ENCODE measurements around the gene SASH3. TPM values are rescaled to one million over a fixed set of nuclear protein-coding genes. Genes with fewer than 3 reads are reported as not detected.

Gene SASH3
- total RNA-seq, 1 donor from 2014 or later: not detected

DNA sequence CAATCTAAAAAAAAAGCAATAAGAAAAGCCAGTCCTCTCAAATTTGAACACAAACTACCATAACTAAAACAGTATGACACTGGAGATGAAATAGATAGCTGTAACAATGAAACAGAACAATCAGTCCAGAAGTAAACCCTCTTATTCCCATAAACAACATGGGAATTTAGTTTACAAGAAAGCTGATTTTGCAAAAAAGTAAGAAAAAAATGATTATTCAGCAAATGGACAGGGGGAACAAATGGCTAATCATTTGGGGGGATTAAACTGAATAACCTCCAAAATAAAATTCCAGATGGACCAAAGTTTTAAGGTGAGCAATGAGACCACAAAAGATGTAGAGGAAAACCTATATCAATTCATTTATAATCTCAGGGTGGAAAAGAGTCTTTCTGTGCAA, 16.1 kb upstream of the SASH3 start:
- TF ChIP-seq, protein P1, sequence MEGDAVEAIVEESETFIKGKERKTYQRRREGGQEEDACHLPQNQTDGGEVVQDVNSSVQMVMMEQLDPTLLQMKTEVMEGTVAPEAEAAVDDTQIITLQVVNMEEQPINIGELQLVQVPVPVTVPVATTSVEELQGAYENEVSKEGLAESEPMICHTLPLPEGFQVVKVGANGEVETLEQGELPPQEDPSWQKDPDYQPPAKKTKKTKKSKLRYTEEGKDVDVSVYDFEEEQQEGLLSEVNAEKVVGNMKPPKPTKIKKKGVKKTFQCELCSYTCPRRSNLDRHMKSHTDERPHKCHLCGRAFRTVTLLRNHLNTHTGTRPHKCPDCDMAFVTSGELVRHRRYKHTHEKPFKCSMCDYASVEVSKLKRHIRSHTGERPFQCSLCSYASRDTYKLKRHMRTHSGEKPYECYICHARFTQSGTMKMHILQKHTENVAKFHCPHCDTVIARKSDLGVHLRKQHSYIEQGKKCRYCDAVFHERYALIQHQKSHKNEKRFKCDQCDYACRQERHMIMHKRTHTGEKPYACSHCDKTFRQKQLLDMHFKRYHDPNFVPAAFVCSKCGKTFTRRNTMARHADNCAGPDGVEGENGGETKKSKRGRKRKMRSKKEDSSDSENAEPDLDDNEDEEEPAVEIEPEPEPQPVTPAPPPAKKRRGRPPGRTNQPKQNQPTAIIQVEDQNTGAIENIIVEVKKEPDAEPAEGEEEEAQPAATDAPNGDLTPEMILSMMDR (IDR thresholded peaks at IDR 0.05; ENCODE audit: unreplicated experiment): no peak
- no peaks in the 10 kb centered on the region for H3K27me3 Mint-ChIP-seq
- H3K4me1 Mint-ChIP-seq (ENCODE audit: low read depth): no peaks in the 10 kb centered on the region
- no peaks in the 10 kb centered on the region for H3K36me3 Mint-ChIP-seq (ENCODE audit: insufficient read depth)
- no peak overlapping the region for H3K27ac Mint-ChIP-seq
- no peaks in the 10 kb centered on the region for H3K9me3 Mint-ChIP-seq (ENCODE audit: low read depth)
- no peak for DNase-seq (ENCODE audit: low spot score, unreplicated experiment)
- no peak overlapping the region for H3K4me3 Mint-ChIP-seq (ENCODE audit: low read depth)

GRCh38 chrX:129768186-129768585, 11.6 kb upstream of the SASH3 start:
- no peak overlapping the region for H3K4me3 Mint-ChIP-seq (ENCODE audit: low read depth)
- no peaks in the 10 kb centered on the region for H3K36me3 Mint-ChIP-seq (ENCODE audit: insufficient read depth)
- TF ChIP-seq, protein P1 (IDR thresholded peaks at IDR 0.05; ENCODE audit: unreplicated experiment): no peak
- no peaks in the 10 kb centered on the region for H3K9me3 Mint-ChIP-seq (ENCODE audit: low read depth)
- no peak overlapping the region for H3K27ac Mint-ChIP-seq
- H3K27me3 Mint-ChIP-seq: no peaks in the 10 kb centered on the region
- no peaks in the 10 kb centered on the region for H3K4me1 Mint-ChIP-seq (ENCODE audit: low read depth)
- DNase-seq (ENCODE audit: low spot score, unreplicated experiment): no peak

DNA sequence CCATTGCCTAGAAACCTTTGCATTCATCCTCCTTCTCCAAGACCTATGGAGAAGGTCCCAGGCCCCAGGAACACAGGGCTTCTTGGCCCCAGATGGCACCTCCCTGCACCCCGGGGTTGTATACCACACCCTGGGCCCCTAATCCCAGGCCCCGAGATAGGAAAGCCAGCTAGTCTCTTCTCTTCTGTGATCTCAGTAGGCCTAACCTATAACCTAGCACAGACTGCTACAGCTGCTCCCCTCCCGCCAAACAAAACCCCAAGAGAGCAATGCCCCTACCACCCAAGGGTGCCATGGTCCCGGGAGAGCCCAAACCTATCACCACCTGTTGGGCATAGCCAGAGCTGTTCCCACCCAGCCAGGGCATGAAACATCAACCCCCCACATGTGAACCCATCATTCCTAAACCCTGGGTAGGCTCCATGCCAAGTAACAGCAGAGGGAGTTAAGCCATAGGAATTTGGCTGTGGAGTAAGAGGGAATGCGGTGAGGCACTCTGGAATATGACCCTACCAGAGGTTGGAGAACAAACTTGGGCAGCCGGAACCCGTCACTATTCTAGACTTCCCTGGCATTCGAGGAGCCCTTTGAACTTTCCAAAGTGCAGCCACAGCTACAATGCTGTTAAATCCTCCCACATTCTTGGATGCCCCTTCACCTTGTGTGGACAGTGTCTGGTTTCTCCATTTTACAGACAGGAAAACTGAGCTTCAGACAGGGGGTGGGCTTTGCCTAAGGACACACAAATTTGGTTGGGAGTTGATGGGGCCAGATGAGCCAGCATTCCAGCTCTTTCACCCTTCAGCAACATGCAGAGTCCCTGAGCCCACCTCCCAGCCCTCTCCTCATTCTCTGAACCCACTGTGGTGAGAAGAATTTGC, 10.9 kb upstream of the SASH3 start:
- Mint-ChIP-seq H3K9me3 (ENCODE audit: low read depth) (no peaks in the 10 kb centered on the region), H3K4me3 (ENCODE audit: low read depth) (no peak overlapping the region), H3K27me3 (no peaks in the 10 kb centered on the region), H3K36me3 (ENCODE audit: insufficient read depth) (no peaks in the 10 kb centered on the region), H3K4me1 (ENCODE audit: low read depth) (no peaks in the 10 kb centered on the region), H3K27ac (no peak overlapping the region)
- TF ChIP-seq, protein P1 (IDR thresholded peaks at IDR 0.05; ENCODE audit: unreplicated experiment): no peak
- DNase-seq (ENCODE audit: low spot score, unreplicated experiment): no peak

GRCh38 chrX:129769467-129770154, 10.1 kb upstream of the SASH3 start:
- H3K4me1 Mint-ChIP-seq (ENCODE audit: low read depth): no peaks in the 10 kb centered on the region
- H3K36me3 Mint-ChIP-seq (ENCODE audit: insufficient read depth): no peaks in the 10 kb centered on the region
- H3K27me3 Mint-ChIP-seq: no peaks in the 10 kb centered on the region
- no peak for DNase-seq (ENCODE audit: low spot score, unreplicated experiment)
- H3K27ac Mint-ChIP-seq: no peak overlapping the region
- H3K4me3 Mint-ChIP-seq (ENCODE audit: low read depth): no peak overlapping the region
- TF ChIP-seq, protein P1 (IDR thresholded peaks at IDR 0.05; ENCODE audit: unreplicated experiment): no peak
- H3K9me3 Mint-ChIP-seq (ENCODE audit: low read depth): no peaks in the 10 kb centered on the region

- TF ChIP-seq, protein P1 (IDR thresholded peaks at IDR 0.05; ENCODE audit: unreplicated experiment): no peak
- Mint-ChIP-seq H3K27ac (no peak overlapping the region), H3K4me1 (ENCODE audit: low read depth) (no peaks in the 10 kb centered on the region), H3K27me3 (no peaks in the 10 kb centered on the region), H3K9me3 (ENCODE audit: low read depth) (no peaks in the 10 kb centered on the region), H3K36me3 (ENCODE audit: insufficient read depth) (no peaks in the 10 kb centered on the region), H3K4me3 (ENCODE audit: low read depth) (no peak overlapping the region)
- no peak for DNase-seq (ENCODE audit: low spot score, unreplicated experiment)
These were observed 8.3 kb upstream of the SASH3 start for GRCh38 chrX:129771266-129771995.

Measured in progenitor cell of endocrine pancreas (in vitro differentiated cells).